Activated T-helper 17 cell treated with anti-CD3 and anti-CD28 coated beads, Interleukin-2, amount 50 U/mL, for 72 hours (primary cell): ENCODE measurements around the gene AKAP6. TPM values are rescaled to one million over a fixed set of nuclear protein-coding genes. Genes with fewer than 3 reads are reported as not detected.

ENCODE experiments used
- ATAC-seq: fragments of 150-1000 bp; cut with Tn5 transposase; replicated peaks from 2 replicates; pipeline ENCODE4 v1.10.0; 2021; ENCODE audit warnings: mild to moderate bottlenecking, moderate library complexity
- H3K27ac Mint-ChIP-seq: one replicate; pipeline ENCODE4 v1.8.0; 2022; ENCODE audit warnings: mixed read lengths
- H3K27me3 Mint-ChIP-seq: one replicate; pipeline ENCODE4 v1.8.0; 2022; ENCODE audit warnings: mixed read lengths
- H3K36me3 Mint-ChIP-seq: one replicate; pipeline ENCODE4 v1.8.0; 2022; ENCODE audit warnings: low read depth, mild to moderate bottlenecking, mixed read lengths
- H3K4me1 Mint-ChIP-seq: one replicate; pipeline ENCODE4 v1.8.0; 2022; ENCODE audit warnings: mixed read lengths
- H3K4me3 Mint-ChIP-seq: one replicate; pipeline ENCODE4 v1.8.0; 2022; ENCODE audit warnings: mild to moderate bottlenecking, mixed read lengths
- H3K9me3 Mint-ChIP-seq: one replicate; pipeline ENCODE4 v1.8.0; 2022; ENCODE audit warnings: mixed read lengths
- total RNA-seq, 2 donors: library from RNA; stranded (reverse); gene quantifications; one replicate each; pipeline ENCODE4 v1.2.3, GENCODE V29; 2022

The AKAP6 gene
- total RNA-seq, 2 donors from 2014 or later = 1.1 to 2.1 TPM

DNA sequence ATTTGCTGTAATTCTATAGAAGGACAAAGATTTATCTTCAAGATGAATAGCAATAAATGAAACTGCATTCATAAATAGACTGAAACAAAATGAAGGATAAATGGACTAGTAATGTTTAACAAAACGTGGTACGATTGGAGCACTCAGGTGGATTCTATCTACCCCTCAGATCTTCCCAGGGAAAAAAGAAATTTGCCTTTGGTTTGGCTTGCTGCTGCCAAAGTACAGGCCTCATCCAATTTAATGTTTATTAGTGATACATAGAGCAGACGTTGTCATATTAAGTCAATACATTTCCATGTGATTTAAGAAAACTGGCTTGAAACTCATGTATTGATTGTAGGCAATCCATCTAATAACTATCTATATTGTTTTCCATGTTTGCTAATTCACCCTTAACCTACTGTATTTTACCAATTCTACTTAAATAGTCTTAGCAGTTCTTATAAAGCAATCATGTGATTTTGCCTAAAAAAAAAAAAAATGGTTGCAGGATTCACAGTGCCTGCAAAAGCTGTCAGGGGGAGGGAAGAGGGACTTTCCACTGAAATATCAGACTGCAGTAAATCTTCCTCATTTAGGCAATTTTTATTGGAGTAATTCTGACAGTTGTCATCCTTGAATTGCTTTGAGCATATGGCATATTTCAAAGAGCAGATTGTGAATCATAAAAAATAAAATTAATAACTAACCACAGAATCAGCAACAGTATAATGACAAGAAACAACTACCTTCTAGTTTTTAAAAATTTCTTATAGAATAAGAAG is 367.4 kb downstream of the AKAP6 start:
- Mint-ChIP-seq H3K27me3 (no peaks in the 10 kb centered on the region), H3K4me1 (no peaks in the 10 kb centered on the region)

DNA sequence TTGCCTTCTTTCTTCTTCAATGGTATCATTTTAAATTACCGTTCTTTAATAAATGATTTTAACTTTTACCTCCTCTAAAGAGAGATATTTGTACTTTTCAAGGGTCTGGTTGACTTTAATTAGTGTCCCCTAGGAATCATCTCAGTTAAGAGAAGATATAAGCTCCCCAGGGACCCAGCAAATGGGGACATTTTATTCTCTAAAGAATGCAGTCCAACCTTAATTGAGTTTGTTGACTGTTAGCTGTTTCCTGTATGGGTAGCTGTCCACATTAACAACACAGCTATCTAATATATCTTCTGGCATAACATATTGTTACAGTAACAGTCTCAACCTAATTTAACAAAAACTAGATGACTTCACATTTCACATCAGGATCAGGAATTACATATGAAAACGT is 368.0 kb downstream of the AKAP6 start:
- no peak for ATAC-seq
- Mint-ChIP-seq H3K9me3 (no peaks in the 10 kb centered on the region), H3K27ac (no peak overlapping the region), H3K4me1 (no peaks in the 10 kb centered on the region), H3K36me3 (no peaks in the 10 kb centered on the region), H3K4me3 (no peak overlapping the region), H3K27me3 (no peaks in the 10 kb centered on the region)

More for the DNA sequence above, 367.4 kb downstream of the AKAP6 start:
- Mint-ChIP-seq H3K4me3 (no peak overlapping the region), H3K9me3 (no peaks in the 10 kb centered on the region), H3K27ac (no peak overlapping the region), H3K36me3 (no peaks in the 10 kb centered on the region)
- ATAC-seq = no peak

DNA sequence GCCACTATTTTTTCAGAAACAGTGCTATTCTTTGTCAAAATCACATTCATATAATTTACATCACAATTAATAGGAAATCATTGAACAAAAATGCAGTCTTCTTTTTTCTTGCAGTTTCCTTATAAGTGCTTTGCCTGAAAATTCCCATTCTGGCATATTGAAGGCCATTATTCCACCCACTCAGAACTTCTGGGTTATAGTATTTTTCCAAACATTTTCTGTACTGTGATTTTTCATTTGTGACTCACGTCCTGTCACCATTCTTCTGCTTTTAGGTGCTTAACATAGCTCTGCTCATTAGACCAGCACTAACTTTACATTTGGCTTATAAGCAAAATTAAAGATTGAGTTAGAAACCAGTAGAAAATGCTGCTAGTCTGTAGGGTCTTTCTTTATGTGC is 368.6 kb downstream of the AKAP6 start:
- H3K27me3 Mint-ChIP-seq = no peaks in the 10 kb centered on the region
- no peak overlapping the region for H3K4me3 Mint-ChIP-seq
- ATAC-seq = no peak
- no peak overlapping the region for H3K27ac Mint-ChIP-seq
- H3K9me3 Mint-ChIP-seq = no peaks in the 10 kb centered on the region
- H3K4me1 Mint-ChIP-seq = peaks cover 2% of the 10 kb centered on the region
- no peaks in the 10 kb centered on the region for H3K36me3 Mint-ChIP-seq

DNA sequence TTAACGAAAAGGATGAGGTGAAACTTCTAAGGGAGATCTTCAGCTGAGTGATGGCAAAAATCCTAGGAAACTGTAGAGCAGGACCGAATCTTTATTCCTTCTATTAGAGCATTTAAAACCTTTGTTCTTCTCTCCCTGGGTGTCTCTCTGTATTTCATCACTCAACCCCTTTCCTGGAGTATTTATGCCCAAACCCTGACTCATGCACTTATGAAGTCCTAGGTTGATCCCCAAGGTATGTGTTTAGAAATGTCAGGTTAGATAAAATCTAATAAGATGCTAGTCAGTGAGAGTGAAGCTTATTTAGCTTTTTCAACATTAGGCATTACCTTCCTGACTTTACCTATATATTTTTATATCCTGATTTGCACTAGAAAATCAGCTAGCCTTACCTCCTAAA is 369.7 kb downstream of the AKAP6 start:
- H3K9me3 Mint-ChIP-seq = no peaks in the 10 kb centered on the region
- ATAC-seq = no peak
- H3K27me3 Mint-ChIP-seq = no peaks in the 10 kb centered on the region
- no peaks in the 10 kb centered on the region for H3K36me3 Mint-ChIP-seq
- H3K4me3 Mint-ChIP-seq = no peak overlapping the region
- peaks cover 6% of the 10 kb centered on the region for H3K4me1 Mint-ChIP-seq
- no peak overlapping the region for H3K27ac Mint-ChIP-seq

DNA sequence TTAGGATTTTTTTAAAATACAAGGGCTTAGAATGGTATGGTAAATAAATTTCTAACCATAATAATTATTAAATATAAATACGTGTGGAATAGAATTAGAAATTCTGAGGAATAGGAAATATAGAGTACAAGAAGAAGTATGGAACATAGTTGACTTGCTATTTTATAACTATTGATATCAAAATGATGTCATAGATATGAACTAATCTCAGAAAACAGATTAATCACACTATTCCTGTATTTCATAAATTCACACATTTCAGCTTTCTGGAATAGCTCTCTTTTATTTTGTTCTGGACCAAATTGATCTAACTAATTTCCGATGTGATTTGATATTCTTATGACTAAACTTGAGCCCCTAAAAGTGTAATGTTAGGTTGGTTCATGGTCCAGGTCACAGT is 372.4 kb downstream of the AKAP6 start:
- ATAC-seq = no peak
- H3K4me3 Mint-ChIP-seq = no peak overlapping the region
- H3K27ac Mint-ChIP-seq = no peak overlapping the region
- no peaks in the 10 kb centered on the region for H3K36me3 Mint-ChIP-seq
- H3K9me3 Mint-ChIP-seq = no peaks in the 10 kb centered on the region
- H3K27me3 Mint-ChIP-seq = no peaks in the 10 kb centered on the region
- H3K4me1 Mint-ChIP-seq = peaks cover 6% of the 10 kb centered on the region

DNA sequence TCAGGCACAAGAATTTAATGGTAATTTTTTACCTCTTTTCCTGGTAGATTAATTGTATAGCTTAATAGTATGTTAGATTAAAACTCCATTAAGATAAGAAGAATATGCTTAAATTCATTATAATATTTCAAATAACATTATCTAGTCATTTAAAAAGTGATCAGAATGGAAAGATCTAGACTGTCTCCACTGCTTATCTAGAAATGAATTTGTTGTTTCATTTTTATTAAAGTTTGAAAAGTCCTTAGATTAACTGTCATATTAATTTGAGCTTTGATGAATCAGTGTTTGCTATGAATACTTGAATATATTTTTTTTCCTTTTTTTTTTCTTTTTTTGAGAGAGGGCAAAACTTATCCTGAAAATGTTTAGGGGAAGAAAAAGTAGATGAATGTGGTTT is 373.0 kb downstream of the AKAP6 start:
- H3K36me3 Mint-ChIP-seq = no peaks in the 10 kb centered on the region
- ATAC-seq = peak; percentile 34
- peak overlapping the region; percentile 47 for H3K4me3 Mint-ChIP-seq
- no peaks in the 10 kb centered on the region for H3K9me3 Mint-ChIP-seq
- peaks cover 6% of the 10 kb centered on the region for H3K4me1 Mint-ChIP-seq
- peak overlapping the region; percentile 87 for H3K27ac Mint-ChIP-seq
- no peaks in the 10 kb centered on the region for H3K27me3 Mint-ChIP-seq

DNA sequence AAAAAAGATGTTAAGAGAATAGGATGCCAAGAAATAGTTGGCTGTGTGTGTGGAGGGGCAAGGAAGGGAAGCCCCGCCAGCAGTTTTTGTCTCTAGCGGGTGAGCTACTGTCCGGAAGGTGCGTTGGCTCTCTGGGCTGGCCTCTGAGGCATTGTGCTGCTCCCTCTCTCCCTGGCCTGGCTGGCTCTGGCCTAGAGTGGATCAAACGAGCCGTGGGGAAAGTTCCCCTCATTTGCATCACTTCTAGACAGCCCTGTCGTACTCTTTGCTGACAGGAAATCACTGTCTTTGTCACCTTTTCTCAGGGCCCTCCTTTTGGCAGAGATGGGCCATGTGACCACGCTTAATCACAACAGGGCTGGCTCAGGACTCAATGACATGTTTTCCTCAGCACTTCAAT is 373.5 kb downstream of the AKAP6 start:
- Mint-ChIP-seq H3K27ac (peak overlapping the region; percentile 87), H3K4me1 (peaks cover 6% of the 10 kb centered on the region), H3K27me3 (no peaks in the 10 kb centered on the region), H3K36me3 (no peaks in the 10 kb centered on the region), H3K9me3 (no peaks in the 10 kb centered on the region), H3K4me3 (peak overlapping the region; percentile 47)
- peak; percentile 99 for ATAC-seq

DNA sequence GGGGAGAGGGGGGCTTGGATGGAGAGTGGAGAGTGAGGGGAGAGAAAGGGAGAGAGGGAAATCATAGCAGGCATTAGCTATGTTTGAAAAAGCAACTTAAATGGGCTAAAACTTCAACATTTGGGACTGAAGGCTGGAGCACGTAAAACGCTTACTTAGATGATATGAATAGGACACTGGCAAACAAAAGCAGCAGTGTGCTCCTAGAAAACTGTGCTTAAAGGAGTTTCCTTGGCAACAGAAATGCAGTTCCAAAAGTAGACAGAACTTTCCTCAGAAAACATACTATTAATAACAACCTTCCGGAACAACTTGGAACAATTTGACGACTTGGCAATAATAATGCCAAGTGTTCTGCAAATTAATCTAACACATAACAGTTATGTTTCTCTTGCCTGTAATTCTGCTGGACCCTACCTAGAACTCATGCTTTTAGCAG is 374.1 kb downstream of the AKAP6 start:
- H3K4me1 Mint-ChIP-seq = peaks cover 6% of the 10 kb centered on the region
- H3K27me3 Mint-ChIP-seq = no peaks in the 10 kb centered on the region
- H3K4me3 Mint-ChIP-seq = peak overlapping the region; percentile 47
- peak overlapping the region; percentile 87 for H3K27ac Mint-ChIP-seq
- no peaks in the 10 kb centered on the region for H3K9me3 Mint-ChIP-seq
- no peak for ATAC-seq
- no peaks in the 10 kb centered on the region for H3K36me3 Mint-ChIP-seq

DNA sequence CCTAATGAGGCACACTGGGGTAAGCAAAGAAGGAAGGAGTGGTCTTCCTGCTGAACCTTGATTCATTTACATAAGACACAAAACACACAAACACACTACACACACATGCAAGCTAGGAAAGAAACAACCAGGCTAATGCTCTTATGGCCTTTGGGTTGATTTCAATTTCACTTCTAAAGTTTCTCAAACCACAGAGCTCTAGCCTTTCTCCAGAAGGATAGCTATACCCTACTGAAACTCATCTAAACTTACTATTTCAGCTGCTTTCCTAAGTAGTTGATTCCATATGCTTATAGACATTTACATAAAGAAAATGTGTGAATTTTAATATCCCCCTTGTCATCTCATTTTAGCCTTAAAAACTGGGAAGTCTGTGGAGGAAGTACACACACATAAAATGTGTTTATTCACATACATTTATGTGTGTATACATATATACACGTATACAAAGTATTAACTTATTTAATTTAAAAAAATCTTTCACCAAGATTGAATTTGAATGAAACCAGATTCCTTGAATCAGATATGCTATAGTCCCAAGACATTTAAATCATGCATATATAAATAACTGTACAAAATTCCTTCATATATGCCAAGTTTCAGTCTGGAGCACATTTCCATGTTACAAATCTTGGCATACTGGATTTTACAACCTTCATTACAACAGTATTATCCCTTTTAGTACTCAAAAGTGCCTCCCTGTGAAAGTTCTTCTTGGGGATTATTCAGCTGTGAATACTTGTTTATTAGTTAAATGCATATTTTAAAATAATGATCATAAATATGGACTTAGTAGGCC is 377.8 kb downstream of the AKAP6 start:
- H3K27ac Mint-ChIP-seq = no peak overlapping the region
- H3K9me3 Mint-ChIP-seq = no peaks in the 10 kb centered on the region
- H3K4me3 Mint-ChIP-seq = no peak overlapping the region
- peaks cover 6% of the 10 kb centered on the region for H3K4me1 Mint-ChIP-seq
- no peak for ATAC-seq
- H3K36me3 Mint-ChIP-seq = no peaks in the 10 kb centered on the region
- no peaks in the 10 kb centered on the region for H3K27me3 Mint-ChIP-seq

DNA sequence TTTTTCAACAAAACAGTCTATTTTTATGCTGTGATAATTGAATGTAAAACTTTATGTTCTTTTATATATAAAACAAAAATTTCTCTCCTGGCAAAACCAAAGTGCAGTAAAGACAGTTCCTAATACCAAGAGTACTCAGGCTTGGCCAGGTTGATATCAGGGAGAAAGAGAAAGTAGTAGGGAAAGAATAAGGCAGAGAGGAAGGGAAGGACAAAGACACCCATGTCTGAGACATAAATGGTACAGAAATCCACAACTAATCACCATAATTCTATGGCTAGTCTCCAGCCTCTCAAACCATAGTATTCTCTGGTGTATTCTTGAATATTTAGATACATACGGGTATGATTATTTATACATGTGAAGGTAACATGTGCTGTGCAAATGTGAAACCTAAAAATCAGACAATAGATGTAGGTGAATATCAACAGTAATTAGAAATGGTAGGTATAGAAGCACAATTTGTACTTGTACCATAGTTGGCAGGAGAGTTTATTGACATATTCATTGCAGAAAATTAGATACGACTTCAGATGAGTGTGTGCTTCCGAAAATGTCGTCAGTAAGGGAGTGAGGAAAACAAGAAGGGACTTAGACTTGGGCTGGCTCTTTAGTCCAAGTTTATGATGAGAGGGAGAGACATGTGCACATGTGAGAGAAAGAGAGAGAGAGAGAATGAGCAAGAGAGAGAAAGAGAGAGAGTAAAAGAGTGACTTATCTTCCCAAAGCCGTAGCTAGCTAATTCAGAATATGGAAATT is 378.8 kb downstream of the AKAP6 start:
- Mint-ChIP-seq H3K9me3 (no peaks in the 10 kb centered on the region), H3K36me3 (no peaks in the 10 kb centered on the region), H3K4me1 (peaks cover 1% of the 10 kb centered on the region), H3K27ac (no peak overlapping the region), H3K27me3 (no peaks in the 10 kb centered on the region), H3K4me3 (no peak overlapping the region)
- ATAC-seq = no peak

DNA sequence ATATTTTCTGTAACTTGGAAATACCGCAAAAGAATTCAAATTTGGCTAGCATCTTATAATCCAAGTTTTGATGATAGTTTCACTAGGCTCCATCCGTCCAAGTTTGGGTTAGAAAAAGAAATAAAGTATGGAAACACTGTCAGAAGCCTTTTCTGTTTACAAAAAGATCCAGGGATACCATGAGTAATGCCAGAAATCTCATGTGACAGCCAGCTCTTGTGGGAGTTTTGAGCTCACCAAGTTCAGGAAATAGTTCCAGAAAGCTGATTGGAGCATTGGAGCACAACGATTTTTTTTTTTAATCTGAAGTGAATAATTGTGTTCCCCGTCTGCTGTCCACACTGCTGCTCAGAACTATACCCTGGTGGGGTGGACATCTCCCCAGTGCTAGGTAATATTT is 379.9 kb downstream of the AKAP6 start:
- no peak overlapping the region for H3K4me3 Mint-ChIP-seq
- no peak for ATAC-seq
- H3K4me1 Mint-ChIP-seq = no peaks in the 10 kb centered on the region
- no peaks in the 10 kb centered on the region for H3K27me3 Mint-ChIP-seq
- H3K36me3 Mint-ChIP-seq = no peaks in the 10 kb centered on the region
- H3K27ac Mint-ChIP-seq = no peak overlapping the region
- no peaks in the 10 kb centered on the region for H3K9me3 Mint-ChIP-seq

DNA sequence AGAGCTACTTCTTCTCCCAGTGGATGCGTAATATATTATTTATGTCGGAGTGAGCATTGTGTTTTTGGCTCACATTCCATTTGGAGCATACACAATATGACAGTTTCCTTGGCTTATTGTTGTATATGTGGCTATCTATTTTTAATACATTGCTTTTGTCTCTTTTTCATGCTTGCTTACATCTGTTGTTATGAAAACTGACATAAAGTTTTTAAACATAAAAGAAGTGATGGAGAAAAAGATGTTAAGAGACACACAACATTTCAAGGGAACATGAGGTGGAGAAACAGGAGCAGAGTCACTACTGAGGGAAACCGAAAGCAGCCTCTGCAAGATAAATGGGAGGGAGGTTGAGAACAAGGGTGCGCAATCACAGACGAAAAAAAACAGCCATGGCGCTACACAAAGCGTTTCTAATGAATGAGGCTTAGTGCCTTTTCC is 381.2 kb downstream of the AKAP6 start:
- Mint-ChIP-seq H3K4me3 (no peak overlapping the region), H3K9me3 (no peaks in the 10 kb centered on the region), H3K27me3 (no peaks in the 10 kb centered on the region), H3K4me1 (no peaks in the 10 kb centered on the region), H3K27ac (no peak overlapping the region), H3K36me3 (no peaks in the 10 kb centered on the region)
- no peak for ATAC-seq

DNA sequence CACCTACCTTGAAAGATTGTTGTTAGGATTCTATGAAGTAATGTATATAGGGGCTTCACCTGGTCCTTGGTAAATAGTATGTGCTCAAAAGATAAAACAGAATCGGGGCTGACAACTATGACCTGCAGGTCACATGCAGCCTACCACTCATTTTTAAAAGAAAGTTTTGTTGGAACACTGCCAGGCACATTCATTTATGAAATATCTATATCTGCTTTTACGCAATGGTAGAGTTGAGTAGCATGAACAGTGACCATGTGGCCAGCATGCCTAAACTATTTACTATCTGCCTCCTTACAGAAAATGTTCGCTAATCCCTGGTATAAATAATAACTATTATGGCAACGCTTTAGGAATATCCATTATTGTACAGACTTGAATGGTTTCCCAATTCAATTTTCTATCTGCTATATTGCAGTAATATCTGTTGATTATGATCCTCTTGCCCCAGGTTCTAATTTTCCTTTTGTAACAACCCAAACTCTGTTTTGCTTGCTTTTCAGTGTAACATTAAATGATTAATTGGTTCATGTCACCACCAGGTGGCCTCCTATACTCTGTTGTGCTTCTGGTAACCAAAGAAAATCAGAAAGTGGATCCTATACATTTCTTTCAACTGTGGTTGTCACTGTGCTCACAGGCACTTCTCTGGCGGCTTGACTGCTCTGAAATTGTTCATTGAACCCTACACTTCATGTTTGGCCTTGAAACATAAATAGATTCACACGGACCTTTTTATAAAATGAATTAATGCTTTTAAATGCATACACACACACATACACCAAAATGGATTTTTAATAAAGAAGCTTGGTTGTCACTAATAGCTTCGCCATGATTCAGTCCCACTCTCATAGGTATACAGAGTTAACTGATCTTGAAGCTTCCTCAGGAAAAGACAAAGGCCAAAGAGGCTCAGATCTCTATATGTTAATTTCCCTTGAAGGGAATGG is 381.9 kb downstream of the AKAP6 start:
- H3K27ac Mint-ChIP-seq = no peak overlapping the region
- no peaks in the 10 kb centered on the region for H3K36me3 Mint-ChIP-seq
- H3K4me1 Mint-ChIP-seq = no peaks in the 10 kb centered on the region
- H3K9me3 Mint-ChIP-seq = no peaks in the 10 kb centered on the region
- H3K4me3 Mint-ChIP-seq = no peak overlapping the region
- peak; percentile 28 for ATAC-seq
- no peaks in the 10 kb centered on the region for H3K27me3 Mint-ChIP-seq

DNA sequence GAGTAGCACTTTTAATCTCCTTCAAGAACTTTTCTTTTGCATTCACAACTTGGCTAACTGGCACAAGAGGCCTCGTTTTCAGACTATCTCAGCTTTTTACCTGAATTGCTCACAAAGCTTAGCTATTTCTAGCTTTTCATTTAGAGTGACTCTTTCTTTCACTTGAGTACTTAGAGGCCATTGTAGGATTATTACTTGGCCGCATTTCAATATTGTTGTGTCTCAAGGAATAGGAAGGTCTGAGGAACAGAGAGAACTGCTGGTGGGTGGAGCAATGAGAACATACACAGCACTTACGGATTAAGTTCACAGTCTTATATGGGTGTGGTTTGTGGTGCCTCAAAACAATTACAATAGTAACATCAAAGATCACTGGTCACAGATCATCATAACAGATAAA is 384.8 kb downstream of the AKAP6 start:
- Mint-ChIP-seq H3K27me3 (no peaks in the 10 kb centered on the region), H3K36me3 (no peaks in the 10 kb centered on the region)
- peak; percentile 61 for ATAC-seq

More for the DNA sequence above, 384.8 kb downstream of the AKAP6 start:
- Mint-ChIP-seq H3K4me1 (no peaks in the 10 kb centered on the region), H3K4me3 (no peak overlapping the region), H3K9me3 (no peaks in the 10 kb centered on the region), H3K27ac (no peak overlapping the region)
